ENCODE data around the gene ZNF583.

ZNF583 gene

DNA sequence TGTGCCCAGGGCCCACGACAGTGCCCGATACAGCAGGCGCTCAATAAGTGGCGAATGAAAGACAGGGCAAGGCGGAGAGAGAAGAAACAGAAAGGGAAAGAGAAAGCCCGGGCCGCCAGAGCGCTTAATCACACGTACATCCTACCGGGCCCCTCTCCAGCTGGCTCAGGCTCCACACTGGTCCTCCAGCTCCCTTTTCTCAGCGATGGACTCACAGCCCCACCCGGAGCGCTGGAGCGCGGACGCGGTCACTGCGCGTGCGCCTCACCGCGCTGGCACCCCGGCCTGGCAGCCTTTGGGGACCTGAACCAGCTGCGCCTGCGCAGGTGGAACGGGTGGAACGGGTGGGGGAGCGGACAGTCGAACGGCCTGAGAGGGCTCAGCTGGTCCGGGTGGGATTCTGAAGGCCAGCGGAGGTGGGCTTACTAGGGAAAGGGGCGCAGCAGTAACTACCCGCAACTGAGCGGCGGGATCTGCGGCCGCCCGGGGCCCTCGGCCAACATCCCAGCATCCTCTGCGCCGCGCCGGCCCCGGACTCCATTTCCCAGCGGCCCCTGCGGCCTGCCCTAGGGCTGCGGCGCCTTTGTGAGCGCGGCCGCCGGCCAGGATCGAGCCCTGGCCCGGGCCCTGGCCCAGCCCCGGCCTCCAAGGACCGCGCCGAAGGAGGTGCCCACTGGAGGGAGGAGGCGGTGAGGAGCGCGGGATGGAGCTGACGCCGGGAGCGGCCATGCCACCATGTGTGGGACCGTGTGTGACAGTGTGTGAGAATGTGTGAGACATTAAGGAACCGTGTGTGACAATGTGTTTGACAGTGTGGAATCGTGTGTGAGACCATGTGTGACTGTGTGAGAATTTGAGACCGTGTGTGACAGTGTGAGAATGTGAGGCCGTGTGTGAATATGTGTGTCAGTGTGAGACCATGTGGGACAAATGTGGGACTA is at the start of gene ZNF583:
Gene ZNF583 (plus strand): TSS at position 569 of the 941 bp plus-strand sequence. CDS start 2,783 bp downstream, outside the sequence.
- peak; percentile 95 for DNase-seq

- DNase-seq = no peak
These were observed 48.6 kb upstream of the ZNF583 start for GRCh38 chr19:56355517-56355916.

- no peak for DNase-seq
These were observed 47.2 kb upstream of the ZNF583 start for GRCh38 chr19:56356944-56357343.

DNA sequence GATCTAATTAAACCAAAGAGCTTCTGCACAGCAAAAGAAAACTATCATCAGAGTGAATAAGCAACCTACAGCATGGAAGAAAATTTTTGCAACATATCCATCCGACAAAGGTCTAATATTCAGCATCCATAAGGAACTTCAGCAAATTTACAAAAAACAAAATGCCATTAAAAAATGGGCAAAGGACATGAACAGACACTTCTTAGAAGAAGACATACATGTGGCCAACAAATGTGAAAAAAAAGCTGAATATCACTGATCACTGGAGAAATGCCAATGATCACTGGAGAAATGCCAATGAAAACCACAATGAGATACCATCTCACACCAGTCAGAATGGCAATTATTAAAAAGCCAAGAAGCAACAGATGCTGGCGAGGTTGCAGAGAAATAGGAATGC is 43.3 kb upstream of the ZNF583 start:
- DNase-seq = no peak

DNA sequence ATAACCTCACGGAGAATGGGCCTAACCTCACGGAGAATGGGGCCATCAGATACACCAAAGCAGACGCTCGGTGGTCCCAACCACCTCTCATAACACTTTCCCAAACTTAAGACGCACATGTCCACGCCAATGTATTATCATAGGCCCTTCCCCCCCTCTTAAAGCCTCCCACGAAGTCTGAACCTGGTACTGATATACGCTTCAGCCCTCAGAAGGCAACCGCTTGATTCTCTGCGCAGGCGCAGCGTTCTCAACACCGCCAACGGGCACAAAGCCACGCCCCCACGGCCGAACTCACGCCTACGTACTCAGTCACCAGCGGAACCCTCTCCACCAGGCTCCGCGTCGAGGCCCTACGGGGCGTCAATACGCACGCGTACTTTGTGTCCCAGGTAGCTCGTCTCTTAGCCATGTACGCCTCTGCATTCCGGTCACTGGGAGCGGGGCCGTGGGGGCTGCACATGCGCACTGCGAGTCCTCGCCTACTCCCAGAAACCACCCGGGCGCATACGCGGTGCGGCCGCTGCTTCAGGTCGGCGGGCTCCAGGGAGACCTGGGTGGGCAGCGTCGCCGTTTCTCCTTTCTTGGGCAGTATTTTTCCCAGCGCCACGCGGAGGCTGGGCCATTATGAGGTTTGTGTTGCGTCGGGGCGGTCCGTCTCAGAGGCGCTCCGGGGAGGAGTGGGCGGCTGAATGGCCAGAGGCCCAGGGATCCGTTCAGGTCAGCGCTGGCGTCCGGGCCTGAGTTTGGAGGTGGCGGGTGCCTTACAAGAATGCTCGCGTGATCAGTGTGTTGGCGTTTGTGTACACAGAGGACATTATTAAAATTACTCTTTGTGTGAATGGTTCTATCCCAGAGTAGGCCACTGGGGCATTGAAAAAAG is 36.1 kb upstream of the ZNF583 start:
- peak; percentile 96 for DNase-seq

DNA sequence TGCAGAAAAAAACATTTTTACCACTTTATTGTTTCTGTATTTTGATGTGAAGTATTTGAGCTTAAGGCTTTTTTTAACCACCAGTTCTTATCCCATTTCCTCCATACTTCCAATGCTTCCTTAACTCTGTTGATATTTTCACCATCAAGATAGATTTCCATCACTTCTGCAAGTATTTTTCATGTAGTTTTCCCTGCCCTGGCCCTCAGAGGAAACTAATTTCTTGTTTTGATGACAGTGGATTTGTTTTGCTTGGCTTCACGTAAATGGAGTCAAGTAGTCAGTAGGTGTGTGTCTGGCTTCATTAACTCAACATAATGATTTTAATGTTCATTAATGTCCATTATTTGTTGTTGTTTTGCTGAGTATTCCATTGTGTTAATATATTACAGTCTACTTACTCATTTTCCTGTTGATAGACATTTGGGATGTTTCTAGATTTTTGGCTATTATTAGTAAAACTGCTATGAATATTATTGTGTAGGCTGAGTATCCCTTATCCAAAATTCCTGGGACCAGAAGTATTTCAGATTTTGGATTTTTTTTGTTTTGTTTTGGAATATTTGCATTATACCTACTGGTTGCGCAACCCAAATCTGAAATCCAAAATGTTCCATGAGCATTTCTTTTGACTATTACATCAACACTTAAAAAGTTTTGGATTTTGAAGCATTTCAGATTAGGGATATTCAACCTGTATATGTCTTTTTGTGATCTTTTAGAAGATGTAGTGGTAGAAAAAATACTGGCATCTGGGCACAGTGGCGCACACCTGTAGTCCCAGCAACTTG is 34.1 kb upstream of the ZNF583 start:
- no peak for DNase-seq

- no peak for DNase-seq
These were observed 31.9 kb upstream of the ZNF583 start for GRCh38 chr19:56372281-56372680.

DNA sequence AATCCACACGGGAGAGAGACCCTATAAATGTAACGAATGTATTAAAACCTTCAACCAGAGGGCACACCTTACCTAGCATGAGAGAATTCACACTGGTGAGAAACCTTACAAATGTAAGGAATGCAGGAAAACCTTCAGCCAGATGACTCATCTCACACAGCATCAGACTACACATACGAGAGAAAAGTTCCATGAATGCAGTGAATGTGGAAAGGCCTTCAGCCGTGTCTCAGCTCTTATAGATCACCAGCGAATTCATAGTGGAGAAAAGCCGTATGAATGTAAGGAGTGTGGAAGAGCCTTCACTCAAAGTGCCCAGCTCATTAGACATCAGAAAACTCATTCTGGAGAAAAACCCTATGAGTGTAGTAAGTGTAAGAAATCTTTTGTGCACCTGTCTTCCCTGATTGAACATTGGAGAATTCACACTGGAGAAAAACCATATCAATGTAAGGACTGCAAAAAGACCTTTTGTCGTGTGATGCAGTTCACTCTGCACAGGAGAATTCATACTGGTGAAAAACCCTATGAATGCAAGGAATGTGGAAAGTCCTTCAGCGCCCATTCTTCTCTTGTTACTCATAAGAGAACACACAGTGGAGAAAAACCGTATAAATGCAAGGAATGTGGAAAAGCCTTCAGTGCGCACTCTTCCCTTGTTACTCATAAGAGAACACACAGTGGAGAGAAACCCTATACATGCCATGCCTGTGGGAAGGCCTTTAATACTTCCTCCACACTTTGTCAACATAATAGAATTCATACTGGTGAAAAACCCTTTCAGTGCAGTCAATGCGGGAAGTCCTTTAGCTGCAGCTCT is 26.8 kb upstream of the ZNF583 start:
- no peak for DNase-seq

GRCh38 chr19:56383826-56384605 is 20.1 kb upstream of the ZNF583 start:
- no peak for DNase-seq

GRCh38 chr19:56393119-56394012 is 10.8 kb upstream of the ZNF583 start, which contains the start of gene ZNF582:
TSS of gene ZNF582 (minus strand) at chr19:56393534. CDS start at chr19:56391752, 1,782 bp downstream.
- DNase-seq = peak; percentile 95

DNA sequence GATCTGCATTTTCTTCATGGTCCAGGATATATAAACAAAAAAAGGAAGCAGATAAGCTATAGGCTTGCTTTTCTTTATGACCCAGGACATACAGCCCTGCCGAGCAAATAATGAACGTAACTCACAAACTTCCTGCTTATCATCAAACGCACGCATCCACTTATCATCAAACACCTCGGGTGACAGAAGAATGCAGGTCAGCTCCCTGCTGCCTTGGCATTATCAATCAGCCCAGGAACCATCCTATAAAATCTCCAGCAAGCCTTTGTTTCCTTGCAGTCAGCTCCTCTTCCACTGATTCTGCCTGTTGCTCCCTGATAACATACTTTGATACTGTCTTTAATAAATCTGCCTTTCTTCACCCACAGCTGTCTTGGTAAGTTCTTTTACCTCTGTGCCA is 5.3 kb upstream of the ZNF583 start:
- DNase-seq = no peak

- no peak for DNase-seq
These were observed 3.6 kb upstream of the ZNF583 start for GRCh38 chr19:56400485-56400884.

DNA sequence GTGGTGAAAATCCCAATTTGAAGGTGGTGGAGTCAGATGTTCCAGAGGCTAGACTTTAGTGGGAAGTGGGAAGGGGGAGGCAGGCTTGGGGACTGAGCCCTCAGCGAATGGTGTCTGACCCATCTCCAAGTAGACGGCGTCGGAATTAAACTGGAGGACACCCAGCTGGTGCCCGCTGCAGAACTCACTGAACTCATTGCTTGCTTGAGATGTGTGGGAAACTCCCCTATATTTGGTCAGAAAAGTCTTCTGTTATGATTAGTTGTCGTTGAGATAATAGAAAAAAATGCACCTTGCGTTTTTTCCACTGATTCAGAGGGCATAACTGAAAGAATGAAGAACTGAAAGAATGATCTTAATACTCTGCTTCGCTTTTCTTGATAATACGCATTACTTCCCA is 871 bp upstream of the ZNF583 start:
- DNase-seq = no peak

DNA sequence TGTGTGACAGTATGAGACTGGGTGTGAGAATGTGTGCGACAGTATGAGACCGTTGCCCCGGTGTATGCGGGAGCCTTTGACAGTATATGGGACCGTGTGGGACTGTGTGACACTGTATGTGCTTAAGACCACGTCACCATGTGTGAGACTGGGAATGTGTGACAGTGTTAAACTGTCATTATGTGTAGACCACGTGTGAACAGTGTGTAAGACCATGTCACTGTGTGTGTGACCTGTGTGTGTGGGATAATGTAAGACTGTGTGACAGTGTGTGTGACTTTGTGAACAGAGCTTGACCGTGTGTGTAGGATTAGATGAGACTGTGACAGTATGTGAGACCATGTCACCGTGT is 549 bp downstream of the ZNF583 start:
- DNase-seq = no peak

- no peak for DNase-seq
These were observed 930 bp downstream of the ZNF583 start for GRCh38 chr19:56405062-56405461.

GRCh38 chr19:56423276-56423984 is 19.3 kb downstream of the ZNF583 start:
- DNase-seq = no peak

- no peak for DNase-seq
These were observed 19.8 kb downstream of the ZNF583 start for GRCh38 chr19:56423985-56424353.

DNA sequence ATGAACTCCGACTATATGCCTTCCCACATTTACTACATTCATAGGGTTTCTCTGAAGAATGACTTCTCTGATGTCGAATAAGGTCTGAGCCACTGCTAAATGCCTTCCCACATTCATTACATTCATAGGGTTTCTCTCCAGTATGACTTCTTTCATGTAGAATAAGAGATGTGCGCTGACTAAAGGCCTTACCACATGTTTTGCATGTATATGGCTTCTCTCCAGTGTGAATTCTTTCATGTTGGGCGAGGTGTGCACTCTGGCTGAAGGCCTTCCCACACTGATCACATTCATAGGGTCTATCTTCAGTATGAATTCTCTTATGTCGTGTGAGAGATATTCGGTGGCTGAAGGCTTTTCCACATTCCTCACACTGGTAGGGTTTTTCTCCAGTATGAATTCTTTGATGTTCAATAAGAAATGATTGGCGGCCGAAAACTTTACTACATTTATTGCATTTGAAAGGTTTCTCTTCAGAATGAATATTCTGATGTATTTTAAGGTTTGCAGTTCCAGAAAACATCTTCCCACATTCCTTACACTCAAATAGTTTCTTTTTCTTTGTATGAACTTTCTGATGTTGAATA is 37.2 kb downstream of the ZNF583 start:
- DNase-seq = no peak

DNA sequence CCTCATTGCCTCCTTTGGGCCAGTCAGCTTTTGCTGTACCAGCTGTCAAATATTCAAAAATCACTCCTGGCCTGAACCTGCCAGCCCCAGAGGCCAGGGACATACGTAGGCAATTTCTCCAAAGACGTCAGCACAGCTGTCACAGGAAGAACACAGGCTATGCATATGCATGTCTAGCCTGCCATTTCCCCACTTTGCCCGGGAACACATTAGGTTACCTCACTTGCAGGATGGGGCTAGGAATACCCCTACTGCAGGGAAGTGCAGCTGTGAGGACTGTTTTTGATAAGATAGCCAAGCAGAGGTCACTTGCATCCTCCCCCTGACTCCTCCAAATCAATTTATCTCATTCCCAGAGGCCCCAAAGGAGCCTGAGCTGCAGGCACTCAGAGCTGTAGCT is 70.2 kb downstream of the ZNF583 start:
- DNase-seq = no peak

Data from islet precursor cell (in vitro differentiated cells).